ENCODE measurements around the gene ILDR1. TPM values are rescaled to one million over a fixed set of nuclear protein-coding genes. Genes with fewer than 3 reads are reported as not detected.
"Not testable (repeated sequence)": the region's sequence is repeated elsewhere in the genome, so short reads cannot be mapped to it uniquely, and the experiment has no call there.

The ILDR1 gene
- total RNA-seq, result 1.7 TPM

DNA sequence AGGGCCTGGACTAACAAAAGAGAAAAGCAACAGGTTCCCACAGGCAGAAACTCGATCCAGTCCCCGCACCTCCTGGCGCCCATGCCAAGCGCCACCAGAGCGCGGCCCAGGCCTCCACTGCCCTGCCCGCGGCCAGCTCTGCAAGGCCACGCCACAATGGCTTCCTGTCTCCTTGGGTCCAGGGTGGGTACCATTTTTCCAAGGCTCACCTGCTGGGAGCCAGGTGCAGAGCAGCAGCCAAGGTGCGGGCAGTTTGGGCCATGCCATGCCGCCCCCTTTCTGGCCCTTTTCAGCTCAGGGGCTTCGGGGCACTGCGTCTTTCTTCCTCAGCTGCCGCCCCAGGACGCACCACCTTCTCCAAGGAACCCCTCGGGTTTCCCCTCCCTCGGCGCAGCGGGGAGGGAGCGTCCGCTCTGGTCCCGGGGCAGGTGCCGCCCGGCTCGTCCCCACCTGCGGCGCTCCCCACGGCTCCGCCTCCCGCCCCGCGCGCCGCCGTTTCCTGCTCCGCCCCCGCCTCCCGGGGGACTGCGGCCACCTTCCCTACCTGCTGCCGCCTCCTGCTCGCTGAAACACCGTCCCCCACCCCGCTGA is at the start of gene ILDR1:
TSS of gene ILDR1 (minus strand) at position 437 of the 591 bp plus-strand sequence. CDS start at position 267, 170 bp downstream.
- no peak for DNase-seq

DNA sequence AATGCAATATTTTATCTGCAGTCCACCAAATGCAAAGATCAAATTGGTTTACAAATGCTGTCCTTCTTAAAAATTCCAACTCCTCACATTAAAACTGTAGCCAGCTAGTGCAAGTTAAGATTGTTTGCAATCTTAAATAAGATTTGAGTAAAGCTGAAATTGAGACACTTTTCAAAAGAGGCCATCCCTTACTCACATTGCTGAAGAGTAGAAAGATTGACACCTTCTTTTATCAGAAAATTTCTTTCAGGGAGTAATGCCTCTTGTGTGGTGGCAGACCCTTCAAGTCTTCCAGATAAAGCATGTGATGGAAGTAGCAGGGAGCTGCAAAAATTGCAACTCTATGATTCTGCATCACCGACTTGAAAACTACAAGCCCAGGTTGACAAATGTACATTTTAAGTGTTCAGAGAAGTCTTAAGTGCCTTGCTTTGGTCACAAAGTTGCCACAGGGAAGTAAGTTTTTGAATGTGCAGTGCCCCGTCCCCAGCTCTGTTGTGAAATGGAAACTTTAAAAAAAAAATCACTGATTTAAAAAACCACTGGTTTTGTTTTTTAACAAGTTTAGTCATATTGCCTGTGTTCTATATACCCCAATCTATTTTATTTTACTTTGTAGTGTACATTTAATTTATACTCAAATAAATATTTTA is 45.7 kb upstream of the ILDR1 start:
- no peak for DNase-seq

DNA sequence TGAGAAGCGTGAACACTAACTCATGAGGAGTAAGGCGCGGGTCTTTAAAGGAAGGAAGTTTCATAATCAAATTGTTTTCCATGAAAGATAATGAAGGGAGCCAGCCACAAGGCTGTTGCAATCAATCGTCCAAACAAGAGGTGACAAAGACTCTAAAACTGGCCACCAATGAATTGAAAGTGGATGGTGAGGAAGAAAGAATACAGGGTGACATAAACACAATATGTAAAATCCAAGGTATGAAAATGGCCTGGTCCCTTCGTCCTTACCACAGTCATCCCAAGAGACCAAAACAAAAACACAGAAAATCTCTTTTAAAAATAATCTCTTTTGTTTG is 45.1 kb upstream of the ILDR1 start:
- DNase-seq, result no peak

DNA sequence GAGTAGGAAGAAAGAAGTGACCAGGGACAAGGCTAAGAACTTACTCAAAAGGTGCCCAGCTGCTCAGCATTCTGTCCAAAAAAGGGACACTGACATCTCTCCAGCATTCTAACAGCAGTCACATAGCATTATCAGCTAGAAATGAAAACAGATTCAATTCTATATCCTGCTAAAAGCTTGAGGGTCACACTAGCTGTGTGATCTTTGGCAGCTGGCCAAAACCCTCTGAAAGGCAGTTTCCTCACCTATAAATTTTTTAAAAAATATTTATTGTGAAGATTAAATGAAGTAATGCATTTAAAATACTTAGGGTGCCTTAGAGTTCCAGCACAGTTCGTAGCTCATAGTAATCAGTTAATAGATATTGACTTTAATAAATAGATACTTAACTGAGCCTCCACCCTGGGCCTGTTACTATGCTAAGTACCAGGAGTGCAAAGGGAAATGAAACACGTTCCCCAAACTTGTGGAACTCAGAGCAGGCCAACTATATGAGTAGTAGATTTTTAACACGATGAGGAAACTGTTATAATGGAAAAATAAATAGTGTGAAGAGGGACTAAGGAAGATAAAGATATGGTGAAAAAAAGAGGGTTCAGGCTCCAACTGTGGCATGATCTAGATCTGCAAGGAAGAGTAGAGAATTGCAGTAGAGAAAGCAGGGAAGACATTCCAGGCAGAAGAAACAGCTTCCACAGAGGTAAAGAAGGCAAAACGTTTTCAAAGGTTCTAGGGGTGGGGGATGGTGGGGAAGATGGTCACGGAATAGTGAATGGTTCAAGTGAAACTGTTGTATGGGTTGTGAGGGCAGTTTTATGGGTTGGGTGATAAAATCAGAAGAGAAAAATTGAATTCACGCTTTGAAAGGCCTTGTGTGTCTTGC is 44.5 kb upstream of the ILDR1 start:
- no peak for DNase-seq

DNA sequence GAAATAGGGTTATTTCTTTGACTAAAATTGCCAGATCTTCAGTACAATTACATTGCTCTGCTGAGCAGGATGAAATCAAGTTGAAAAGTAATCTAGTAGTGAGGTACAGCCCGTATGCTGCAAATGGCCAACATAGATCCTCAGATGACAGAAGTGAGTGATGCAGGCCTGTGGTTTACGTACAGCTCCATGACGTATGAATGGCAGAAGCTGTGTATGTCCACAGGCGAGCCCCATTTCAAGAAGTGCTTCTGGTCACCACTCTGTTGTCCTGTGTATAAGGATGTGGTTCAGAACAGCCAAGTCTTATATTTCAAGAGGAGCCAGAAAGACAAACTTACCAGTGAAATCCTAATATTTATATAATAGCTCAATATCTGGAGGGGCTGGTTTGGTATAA is 42.3 kb upstream of the ILDR1 start:
- DNase-seq, result no peak

DNA sequence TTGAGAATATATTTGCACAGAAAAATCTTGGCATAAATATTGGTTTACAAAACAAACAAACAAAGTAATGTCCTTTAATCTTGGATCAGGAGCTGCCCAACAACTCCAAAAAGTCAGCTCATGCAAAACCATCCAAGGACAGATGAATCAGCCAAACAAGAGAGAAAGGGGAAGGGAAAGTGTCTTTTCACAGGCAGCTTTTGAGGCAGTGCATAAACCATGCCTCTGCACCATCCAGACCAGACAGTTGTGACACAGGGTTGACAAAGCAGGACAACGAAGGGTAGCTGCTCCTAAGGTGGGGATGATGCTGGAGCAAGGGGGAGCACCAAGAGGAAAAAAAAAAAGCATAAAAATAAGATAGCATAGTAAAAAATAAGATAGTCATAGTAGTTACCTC is 41.9 kb upstream of the ILDR1 start:
- no peak for DNase-seq

DNA sequence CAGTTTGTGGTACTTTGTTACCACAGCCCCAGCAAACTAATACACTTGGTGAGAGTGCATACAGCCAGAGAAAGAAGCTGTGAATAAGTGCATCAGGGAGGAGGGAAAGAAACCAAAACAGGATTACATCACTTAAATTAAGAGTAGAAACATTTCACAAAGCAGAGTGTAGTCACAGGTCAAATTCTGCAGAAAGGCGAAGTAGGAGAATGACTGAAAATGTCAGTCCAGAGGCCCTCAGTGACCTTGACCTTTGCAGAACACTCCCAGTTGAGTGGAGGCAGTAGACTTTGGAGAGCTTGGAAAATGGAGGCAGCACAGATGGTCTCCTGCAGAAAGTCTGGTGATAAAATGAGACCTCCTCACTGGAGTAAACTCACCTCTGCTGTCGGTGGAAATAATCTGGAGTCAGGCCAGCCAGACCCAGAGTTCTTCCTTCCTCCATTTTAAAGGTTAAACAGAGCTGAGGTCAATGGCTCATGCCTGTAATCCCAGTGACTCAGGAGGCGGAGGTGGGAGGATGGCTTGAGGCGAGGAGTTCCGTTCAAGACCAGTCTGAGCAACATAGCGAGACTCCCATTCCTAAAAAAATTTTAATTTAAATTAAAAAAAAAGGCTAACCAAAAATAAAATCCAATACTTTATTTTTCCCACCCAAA is 38.1 kb upstream of the ILDR1 start:
- DNase-seq, result no peak

DNA sequence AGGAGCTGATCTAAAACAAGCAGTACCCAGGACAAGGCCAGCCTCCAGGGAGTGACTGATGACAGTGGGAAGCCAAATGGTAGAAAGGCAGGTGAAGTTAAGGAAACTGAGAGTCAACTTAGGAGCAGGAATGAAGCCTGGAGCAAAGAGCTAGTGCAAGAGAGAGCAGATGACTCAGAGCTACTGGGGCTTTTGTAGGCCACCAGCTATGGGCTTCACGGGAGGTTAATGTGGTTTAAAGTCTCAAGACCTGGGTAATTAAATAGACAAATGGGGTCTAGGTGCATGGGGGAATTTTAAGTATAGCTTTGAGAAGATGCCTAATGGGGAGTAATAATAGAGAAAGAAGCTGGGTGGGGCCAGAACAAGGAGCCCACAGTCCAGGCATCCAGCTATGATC is 36.2 kb upstream of the ILDR1 start:
- DNase-seq, result no peak

DNA sequence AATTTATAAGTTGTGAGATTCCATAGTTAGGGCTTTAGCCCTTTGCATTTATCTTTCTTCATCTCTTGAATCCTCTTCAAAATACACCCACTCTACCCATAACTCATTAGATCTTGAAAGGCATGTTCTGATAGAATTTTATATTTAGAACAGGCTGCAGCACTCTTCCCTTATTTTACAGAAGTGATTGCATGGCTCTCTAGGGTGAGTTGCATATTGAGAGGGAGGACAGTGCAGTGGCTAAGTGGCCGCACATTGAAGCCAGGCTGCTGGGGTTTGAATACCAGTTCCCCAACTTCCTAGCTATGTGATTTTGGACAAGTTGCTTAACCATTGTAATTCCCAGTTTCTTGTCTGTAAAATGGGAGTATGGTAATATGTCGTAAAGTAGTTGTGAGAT is 35.6 kb upstream of the ILDR1 start:
- DNase-seq, result no peak

DNA sequence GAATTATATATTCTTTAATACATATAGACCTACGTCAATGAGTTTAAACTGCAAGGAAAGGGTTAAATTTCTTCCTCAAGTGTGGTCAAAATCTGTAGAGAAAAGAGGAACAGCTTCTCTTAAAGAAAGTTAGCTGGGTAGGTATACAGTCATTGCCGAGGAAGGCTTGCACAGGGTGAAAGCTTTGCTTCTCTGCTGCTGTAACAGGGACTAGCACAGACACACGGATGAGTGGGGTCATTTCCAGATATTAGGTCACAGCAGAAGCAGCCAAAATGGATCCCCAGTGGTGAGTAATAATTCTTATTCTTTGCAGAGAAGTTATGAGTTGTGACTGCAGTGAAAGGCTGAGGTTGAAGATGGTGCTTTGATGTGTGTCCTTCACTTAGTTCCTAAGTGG is 33.2 kb upstream of the ILDR1 start, which contains the start of gene CD86:
TSS of gene CD86 (plus strand) at position 148 of the 400 bp plus-strand sequence. CDS start at position 276, 128 bp downstream.
- peak; percentile 8 for DNase-seq

DNA sequence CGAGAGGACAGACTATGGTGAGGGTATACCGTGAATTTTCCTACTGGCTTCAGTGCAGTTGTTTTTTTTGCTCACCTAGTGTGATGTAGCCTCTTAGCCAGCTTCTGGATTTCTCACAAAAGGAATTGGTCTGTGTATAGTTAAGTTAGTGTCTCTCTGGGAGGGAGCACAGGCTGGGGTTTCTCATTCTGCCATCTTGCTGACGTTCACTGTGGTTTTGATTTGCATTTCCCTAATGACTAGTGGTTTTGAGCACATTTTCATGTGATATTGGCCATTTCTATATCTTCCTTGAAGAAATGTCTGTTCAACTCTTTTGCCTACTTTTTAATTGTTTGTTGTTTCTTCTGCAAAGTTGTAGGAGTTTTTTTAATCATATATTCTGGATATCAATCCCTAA is 30.9 kb upstream of the ILDR1 start:
- no peak for DNase-seq

DNA sequence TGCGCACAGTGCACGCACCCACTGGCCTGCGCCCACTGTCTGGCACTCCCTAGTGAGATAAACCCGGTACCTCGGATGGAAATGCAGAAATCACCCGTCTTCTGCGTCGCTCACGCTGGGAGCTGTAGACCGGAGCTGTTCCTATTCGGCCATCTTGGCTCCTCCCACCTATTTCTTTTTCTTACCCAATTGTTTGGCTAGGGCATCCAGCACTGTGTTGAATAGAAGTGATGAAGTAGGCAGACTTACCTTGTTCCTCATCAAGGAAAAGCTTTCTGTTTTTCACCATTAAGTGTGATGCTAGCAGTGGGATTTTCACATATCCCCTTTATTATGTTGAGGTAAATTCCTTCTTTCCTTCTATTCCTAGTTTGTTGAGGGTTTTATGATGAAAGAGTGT is 25.7 kb upstream of the ILDR1 start:
- not testable (repeated sequence) for DNase-seq

DNA sequence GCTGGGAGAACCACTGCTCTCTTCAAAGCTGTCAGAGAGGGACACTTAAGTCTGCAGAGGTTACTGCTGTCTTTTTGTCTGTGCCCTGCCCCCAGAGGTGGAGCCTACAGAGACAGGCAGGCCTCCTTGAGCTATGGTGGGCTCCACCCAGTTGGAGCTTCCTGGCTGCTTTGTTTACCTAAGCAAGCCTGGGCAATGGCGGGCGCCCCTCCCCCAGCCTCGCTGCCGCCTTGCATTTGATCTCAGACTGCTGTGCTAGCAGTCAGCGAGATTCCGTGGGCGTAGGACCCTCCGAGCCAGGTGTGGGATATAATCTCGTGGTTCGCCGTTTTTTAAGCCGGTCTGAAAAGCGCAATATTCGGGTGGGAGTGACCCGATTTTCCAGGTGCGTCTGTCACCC is 25.2 kb upstream of the ILDR1 start:
- not testable (repeated sequence) for DNase-seq

DNA sequence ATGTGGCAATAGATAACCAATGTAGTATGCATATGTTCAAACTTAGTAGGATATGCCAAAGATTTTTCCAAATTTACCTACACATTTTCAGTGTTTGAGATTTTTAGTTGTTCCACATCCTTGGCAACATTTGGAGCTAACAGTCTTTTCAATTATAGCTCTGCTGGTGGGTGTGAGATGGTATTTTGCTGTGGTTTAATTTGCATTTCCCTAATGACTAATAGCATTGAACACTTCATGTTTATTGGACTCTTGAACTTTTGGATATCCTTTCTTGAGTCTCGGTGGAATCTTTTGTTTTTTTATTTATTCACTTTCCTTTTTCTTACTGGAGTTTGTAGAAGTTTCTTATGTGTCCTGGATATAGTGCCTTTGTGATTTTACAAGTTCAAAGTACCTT is 11.0 kb upstream of the ILDR1 start:
- DNase-seq, result no peak

DNA sequence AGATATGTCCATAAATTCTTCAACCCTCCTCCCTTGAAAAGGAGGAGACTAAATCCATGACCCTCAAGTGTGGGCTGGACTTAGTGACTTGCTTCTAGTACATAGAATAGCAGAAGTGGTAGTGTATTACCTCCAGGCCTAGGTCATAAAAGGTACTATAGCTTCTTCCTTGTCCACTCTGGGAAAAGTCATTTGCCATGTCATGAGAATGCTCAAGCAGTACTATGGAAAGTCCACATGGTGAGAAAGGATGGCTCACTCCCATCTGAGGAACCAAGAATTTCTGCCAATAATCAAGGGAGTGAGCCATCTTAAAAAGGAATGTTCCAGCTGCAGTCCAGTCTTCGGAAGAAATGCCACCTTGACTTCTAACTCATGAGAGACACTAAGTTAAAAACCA is 10.5 kb upstream of the ILDR1 start:
- DNase-seq, result no peak

DNA sequence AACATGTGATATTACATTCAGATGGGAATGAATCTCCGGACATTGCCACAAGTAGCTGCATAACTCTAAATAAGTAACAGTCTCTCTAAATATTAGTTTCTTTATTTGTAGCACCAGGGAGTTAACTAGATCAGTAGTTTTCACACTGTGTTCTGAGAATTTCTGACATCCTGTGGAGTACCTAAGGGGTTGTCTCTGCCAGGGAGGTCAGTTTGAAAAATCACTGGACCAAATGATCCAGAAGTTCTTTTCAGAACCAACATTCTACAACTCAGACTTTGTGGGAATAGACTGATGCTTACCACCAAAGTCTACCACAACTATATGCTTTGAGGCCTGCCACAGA is 9.0 kb upstream of the ILDR1 start:
- DNase-seq, result no peak

DNA sequence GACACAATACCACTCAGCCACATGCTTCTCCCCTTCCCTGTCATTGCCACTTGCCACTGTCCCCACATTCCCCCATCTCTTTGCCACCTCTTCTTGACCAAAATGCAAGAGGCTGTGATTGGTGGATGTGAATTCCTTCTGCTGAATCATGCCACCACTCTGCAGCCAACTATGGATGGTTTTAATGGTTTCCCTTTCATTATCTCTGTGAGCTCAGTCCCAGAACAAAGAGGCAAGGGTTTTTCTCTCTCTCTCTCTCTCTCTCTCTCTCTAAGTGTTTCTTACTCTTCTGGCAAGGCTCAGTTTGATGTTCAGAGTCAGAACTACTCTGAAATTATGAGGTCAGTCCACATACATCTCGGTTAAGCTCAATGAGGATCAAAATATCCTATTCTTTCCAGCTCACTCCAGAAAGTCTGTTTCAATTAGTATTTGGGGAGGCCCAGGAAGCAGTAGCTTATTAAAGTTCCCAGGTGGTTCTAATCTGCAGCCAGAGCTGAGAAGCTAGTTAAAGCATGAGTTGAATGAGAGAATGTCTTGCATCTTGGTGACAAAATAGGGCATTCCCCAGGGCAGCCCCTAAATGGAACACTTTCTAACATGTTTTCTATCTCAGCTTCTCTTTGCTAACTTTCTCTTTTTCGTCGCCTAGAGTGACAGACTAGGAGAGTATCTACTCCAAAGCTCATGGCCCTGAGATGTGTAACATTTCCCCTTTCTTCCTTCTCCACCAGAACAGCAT is 8.5 kb upstream of the ILDR1 start:
- no peak for DNase-seq

DNA sequence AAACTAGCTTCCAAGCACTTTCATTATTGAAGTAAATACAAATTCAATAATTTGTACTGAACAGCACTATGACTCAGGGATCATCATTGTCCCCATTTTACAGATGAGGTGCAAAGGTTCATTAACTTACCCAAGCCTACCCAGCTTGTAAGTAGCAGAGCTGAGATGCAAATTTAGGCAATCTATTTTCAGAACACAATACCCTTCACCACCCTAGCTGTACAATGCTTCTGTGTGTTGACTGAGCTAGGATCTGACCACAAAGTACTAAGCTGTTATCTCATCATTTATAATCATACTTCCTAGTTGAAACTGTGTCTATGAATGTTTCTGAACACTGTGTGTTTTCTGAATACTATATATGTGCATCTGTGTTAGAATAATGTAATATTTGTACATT is 3.2 kb upstream of the ILDR1 start:
- no peak for DNase-seq

DNA sequence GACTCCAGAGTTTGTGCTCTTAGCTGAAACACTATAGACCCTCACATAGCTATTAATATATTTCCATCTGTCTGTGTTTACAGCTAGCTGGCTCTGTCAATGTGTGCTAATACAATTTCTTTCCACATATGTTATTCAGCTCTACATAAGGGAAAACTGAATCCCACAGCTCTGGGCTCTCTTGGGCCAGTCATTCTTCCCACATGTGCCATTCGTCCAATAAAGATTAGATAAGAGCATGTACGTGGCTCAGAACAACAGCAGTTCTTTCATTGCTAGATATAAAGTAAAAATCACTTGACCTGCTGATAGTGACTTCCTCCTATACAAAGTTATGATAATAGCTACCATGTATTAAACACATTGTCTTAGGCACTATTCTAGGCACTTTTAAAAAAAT is 2.8 kb upstream of the ILDR1 start:
- DNase-seq, result no peak

DNA sequence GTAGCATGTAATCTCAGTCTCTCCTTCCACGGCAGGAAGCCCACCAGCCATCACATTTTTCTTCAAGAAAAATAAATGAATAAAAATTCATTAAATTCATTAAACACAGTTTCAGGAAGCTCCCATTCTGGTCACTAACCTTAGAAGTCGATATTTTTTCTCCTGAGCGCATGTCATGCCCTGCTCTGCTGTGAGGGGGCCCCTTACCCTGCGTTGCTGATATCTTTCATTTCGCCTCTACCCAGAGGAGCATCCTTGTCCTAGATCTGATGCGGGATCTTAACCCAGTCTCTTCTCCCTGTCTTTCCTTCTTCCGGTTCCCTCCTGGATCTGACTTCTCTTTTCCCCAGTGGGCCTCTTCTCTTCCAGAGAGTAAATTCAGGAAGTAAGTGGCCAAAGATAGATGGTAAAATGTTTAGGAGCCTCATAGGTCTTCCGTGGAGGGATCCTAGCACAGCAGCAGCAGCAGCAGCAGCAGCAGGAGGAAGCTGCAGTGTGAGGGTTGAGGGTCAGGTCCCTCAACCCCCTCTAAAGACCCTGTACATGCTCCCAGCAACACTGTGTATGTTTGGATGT is 1.4 kb upstream of the ILDR1 start:
- no peak for DNase-seq

DNA sequence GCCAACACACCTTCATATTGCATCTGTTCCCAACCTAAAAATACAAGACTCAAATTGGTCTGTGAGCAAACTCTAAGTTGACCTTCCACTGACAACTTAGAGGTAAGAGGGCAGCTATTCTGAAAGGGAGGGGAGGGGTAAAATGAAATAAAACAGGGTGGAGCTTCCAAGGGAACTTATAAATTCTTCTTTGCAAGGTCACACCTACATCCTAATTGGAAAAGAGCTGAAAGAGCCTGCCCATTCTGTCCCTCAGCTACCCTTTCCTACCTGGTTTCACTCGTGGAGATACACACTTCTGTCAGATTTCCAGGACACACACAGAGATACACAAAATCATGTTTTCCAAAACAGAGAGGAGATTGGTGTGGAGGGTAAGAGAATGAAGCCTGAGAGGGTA is 1.0 kb downstream of the ILDR1 start:
- no peak for DNase-seq

DNA sequence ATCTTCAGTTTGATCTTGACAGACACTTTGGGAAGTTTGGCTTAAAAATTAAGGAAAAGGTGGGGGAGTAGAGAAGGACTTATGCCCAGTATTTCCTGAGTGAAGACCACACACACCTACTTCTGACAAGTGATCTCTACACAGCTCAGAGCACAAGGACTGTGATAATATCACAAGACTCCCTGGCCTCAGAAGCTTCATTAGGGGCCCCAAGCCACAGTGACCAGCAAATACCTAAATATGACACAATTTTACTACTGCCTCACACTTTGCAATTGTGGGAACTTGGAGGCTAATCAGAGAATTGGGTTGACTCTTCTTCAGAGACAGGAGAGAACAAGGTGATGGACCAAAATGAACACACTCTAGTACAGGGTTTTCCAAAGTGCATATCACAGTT is 2.6 kb downstream of the ILDR1 start:
- no peak for DNase-seq
